Mucosa of rectum (tissue), 2 donors: ENCODE data around the gene FER.
"Not testable (repeated sequence)": the region's sequence is repeated elsewhere in the genome, so short reads cannot be mapped to it uniquely, and the experiment has no call there.

Source experiments
- H3K27ac ChIP-seq, 2 donors: one replicate each; pipeline ENCODE4 v1.7.0; 2013; ENCODE audit warnings: inconsistent platforms in 2 of 2, low read depth in 2 of 2, low read length in 2 of 2
- H3K27me3 ChIP-seq, 2 donors: one replicate each; pipeline ENCODE4 v1.7.0; 2013; ENCODE audit warnings: low read length in 2 of 2; ENCODE audit not compliant: control insufficient read depth in 2 of 2, insufficient read depth in 2 of 2
- H3K36me3 ChIP-seq, 2 donors: one replicate each; pipeline ENCODE4 v1.7.0; 2013; ENCODE audit warnings: low read length in 2 of 2; ENCODE audit not compliant: control insufficient read depth in 2 of 2, insufficient read depth in 2 of 2
- H3K4me1 ChIP-seq, 2 donors: one replicate each; pipeline ENCODE4 v1.7.0; 2013; ENCODE audit warnings: low read length in 2 of 2, mild to moderate bottlenecking in 1 of 2; ENCODE audit not compliant: control insufficient read depth in 2 of 2, insufficient read depth in 2 of 2
- H3K4me3 ChIP-seq, 2 donors: one replicate each; pipeline ENCODE4 v1.7.0; 2013; ENCODE audit warnings: low read length in 2 of 2
- H3K9ac ChIP-seq, 2 donors: one replicate each; pipeline ENCODE4 v1.7.0; 2013; ENCODE audit warnings: low read length in 2 of 2, low read depth in 1 of 2, mild to moderate bottlenecking in 1 of 2
- H3K9me3 ChIP-seq, 2 donors: one replicate each; pipeline ENCODE4 v1.7.0; 2013; ENCODE audit warnings: low read length in 2 of 2; ENCODE audit not compliant: control insufficient read depth in 2 of 2
- donor health status: healthy.
- donor health status: Normal muscosa, but diverticular disease.

Gene FER

GRCh38 chr5:109016300-109016699 is 268.6 kb downstream of the FER start:
- Histone ChIP-seq H3K4me3 (no peak overlapping the region), H3K27ac (peak overlapping the region in 1 of 2 donors; percentile 28), H3K36me3 (no peaks in the 10 kb centered on the region), H3K27me3 (no peaks in the 10 kb centered on the region), H3K9me3 (no peaks in the 10 kb centered on the region), H3K9ac (peak overlapping the region in 1 of 2 donors; percentile 8), H3K4me1 (peaks cover 0 to 8% of the 10 kb centered on the region in 2 donors)

- H3K9ac ChIP-seq, result no peak overlapping the region
- no peaks in the 10 kb centered on the region for H3K4me1 ChIP-seq
- H3K36me3 ChIP-seq, result peaks cover 0 to 3% of the 10 kb centered on the region in 2 donors
Measured at GRCh38 chr5:109022056-109022455, 274.4 kb downstream of the FER start.

GRCh38 chr5:109025729-109026128 is 278.0 kb downstream of the FER start:
- not testable (repeated sequence) for H3K4me3 ChIP-seq, H3K9me3 ChIP-seq, H3K27ac ChIP-seq, H3K36me3 ChIP-seq, H3K4me1 ChIP-seq, H3K9ac ChIP-seq, H3K27me3 ChIP-seq

More at GRCh38 chr5:109022056-109022455, 274.4 kb downstream of the FER start:
- Histone ChIP-seq H3K27ac (no peak overlapping the region), H3K27me3 (no peaks in the 10 kb centered on the region), H3K9me3 (no peaks in the 10 kb centered on the region), H3K4me3 (no peak overlapping the region)

GRCh38 chr5:109027983-109028607 is 280.4 kb downstream of the FER start:
- H3K36me3 ChIP-seq, result peaks cover 0 to 3% of the 10 kb centered on the region in 2 donors
- H3K4me3 ChIP-seq, result no peak overlapping the region
- H3K4me1 ChIP-seq, result no peaks in the 10 kb centered on the region
- no peak overlapping the region for H3K9ac ChIP-seq
- no peaks in the 10 kb centered on the region for H3K27me3 ChIP-seq
- no peak overlapping the region for H3K27ac ChIP-seq
- H3K9me3 ChIP-seq, result no peaks in the 10 kb centered on the region

- H3K36me3 ChIP-seq, result peaks cover 0 to 3% of the 10 kb centered on the region in 2 donors
- no peaks in the 10 kb centered on the region for H3K27me3 ChIP-seq
- no peak overlapping the region for H3K27ac ChIP-seq
- no peak overlapping the region for H3K4me3 ChIP-seq
- no peaks in the 10 kb centered on the region for H3K4me1 ChIP-seq
- H3K9me3 ChIP-seq, result no peaks in the 10 kb centered on the region
- H3K9ac ChIP-seq, result no peak overlapping the region
Measured at GRCh38 chr5:109028608-109029299, 281.1 kb downstream of the FER start.

- no peak overlapping the region for H3K9ac ChIP-seq
- no peak overlapping the region for H3K4me3 ChIP-seq
- H3K27me3 ChIP-seq, result no peaks in the 10 kb centered on the region
Measured at GRCh38 chr5:109029847-109030246, 282.1 kb downstream of the FER start.

GRCh38 chr5:109030360-109031143 is 282.9 kb downstream of the FER start:
- H3K9ac ChIP-seq, result no peak overlapping the region
- H3K4me1 ChIP-seq, result no peaks in the 10 kb centered on the region
- no peaks in the 10 kb centered on the region for H3K9me3 ChIP-seq
- H3K36me3 ChIP-seq, result no peaks in the 10 kb centered on the region
- H3K27me3 ChIP-seq, result no peaks in the 10 kb centered on the region
- H3K27ac ChIP-seq, result no peak overlapping the region
- no peak overlapping the region for H3K4me3 ChIP-seq

More at GRCh38 chr5:109029847-109030246, 282.1 kb downstream of the FER start:
- H3K4me1 ChIP-seq, result no peaks in the 10 kb centered on the region
- no peaks in the 10 kb centered on the region for H3K36me3 ChIP-seq
- no peaks in the 10 kb centered on the region for H3K9me3 ChIP-seq
- H3K27ac ChIP-seq, result no peak overlapping the region

- Histone ChIP-seq H3K27me3 (no peaks in the 10 kb centered on the region), H3K9me3 (no peaks in the 10 kb centered on the region), H3K36me3 (no peaks in the 10 kb centered on the region), H3K27ac (no peak overlapping the region), H3K9ac (no peak overlapping the region), H3K4me3 (no peak overlapping the region), H3K4me1 (no peaks in the 10 kb centered on the region)
Measured at GRCh38 chr5:109034306-109034705, 286.6 kb downstream of the FER start.

GRCh38 chr5:109035436-109035835 is 287.7 kb downstream of the FER start:
- H3K4me3 ChIP-seq, result no peak overlapping the region
- no peaks in the 10 kb centered on the region for H3K4me1 ChIP-seq
- H3K36me3 ChIP-seq, result no peaks in the 10 kb centered on the region
- H3K27ac ChIP-seq, result no peak overlapping the region
- no peak overlapping the region for H3K9ac ChIP-seq
- H3K27me3 ChIP-seq, result no peaks in the 10 kb centered on the region
- no peaks in the 10 kb centered on the region for H3K9me3 ChIP-seq

- Histone ChIP-seq H3K27ac (no peak overlapping the region), H3K4me3 (no peak overlapping the region), H3K36me3 (no peaks in the 10 kb centered on the region), H3K9me3 (no peaks in the 10 kb centered on the region), H3K27me3 (no peaks in the 10 kb centered on the region), H3K9ac (no peak overlapping the region), H3K4me1 (no peaks in the 10 kb centered on the region)
Measured at GRCh38 chr5:109038209-109038840, 290.6 kb downstream of the FER start.
